T-helper 22 cell (primary cell): Measurements from ENCODE around the gene HIP1.
"Not testable (repeated sequence)": the region's sequence is repeated elsewhere in the genome, so short reads cannot be mapped to it uniquely, and the experiment has no call there.

Experiments
- DNase-seq: peaks from one replicate; pipeline ENCODE4 v3.0.0-alpha.2; 2020; ENCODE audit warnings: low read depth

HIP1 gene

GRCh38 chr7:75642810-75643486 lies 95.8 kb downstream of the HIP1 start:
- peak; percentile 30 for DNase-seq

- no peak for DNase-seq
These were observed 98.5 kb downstream of the HIP1 start for GRCh38 chr7:75640201-75640600.

GRCh38 chr7:75639886-75640190 lies 98.9 kb downstream of the HIP1 start:
- DNase-seq: no peak

- DNase-seq: no peak
These were observed 99.5 kb downstream of the HIP1 start for GRCh38 chr7:75639071-75639885.

- DNase-seq: no peak
These were observed 100.1 kb downstream of the HIP1 start for GRCh38 chr7:75638594-75639070.

GRCh38 chr7:75637854-75638593 lies 100.7 kb downstream of the HIP1 start:
- DNase-seq: no peak

GRCh38 chr7:75635036-75635435 lies 103.7 kb downstream of the HIP1 start:
- DNase-seq: no peak

GRCh38 chr7:75632587-75632986 lies 106.2 kb downstream of the HIP1 start:
- not testable (repeated sequence) for DNase-seq

GRCh38 chr7:75631711-75632110 lies 107.0 kb downstream of the HIP1 start:
- no peak for DNase-seq

- DNase-seq: no peak
These were observed 108.2 kb downstream of the HIP1 start for GRCh38 chr7:75630549-75630948.

GRCh38 chr7:75629044-75629443 lies 109.7 kb downstream of the HIP1 start:
- DNase-seq: no peak

GRCh38 chr7:75628055-75628454 lies 110.7 kb downstream of the HIP1 start:
- no peak for DNase-seq

GRCh38 chr7:75626954-75627353 lies 111.8 kb downstream of the HIP1 start:
- DNase-seq: no peak

- no peak for DNase-seq
These were observed 112.9 kb downstream of the HIP1 start for GRCh38 chr7:75625868-75626267.

- no peak for DNase-seq
These were observed 114.5 kb downstream of the HIP1 start for GRCh38 chr7:75624134-75624832.

- DNase-seq: no peak
These were observed 115.2 kb downstream of the HIP1 start for GRCh38 chr7:75623390-75624133.

- no peak for DNase-seq
These were observed 117.6 kb downstream of the HIP1 start for GRCh38 chr7:75621124-75621523.

- no peak for DNase-seq
These were observed 119.1 kb downstream of the HIP1 start for GRCh38 chr7:75619636-75620035.

GRCh38 chr7:75617634-75618234 lies 121.0 kb downstream of the HIP1 start:
- DNase-seq: peak; percentile 28

- no peak for DNase-seq
These were observed 122.1 kb downstream of the HIP1 start for GRCh38 chr7:75616421-75617167.
